Measurements from ENCODE around the gene ARHGAP33.

The ARHGAP33 gene

GRCh38 chr19:35731353-35731752, 44.0 kb upstream of the ARHGAP33 start:
- TF ChIP-seq CTCF (IDR thresholded peaks at IDR 0.05; ENCODE audit: extremely low read depth, missing control alignments) = no peak
- DNase-seq (ENCODE audit: low spot score) = no peak

- peak; percentile 15 for DNase-seq (ENCODE audit: low spot score)
- TF ChIP-seq CTCF (IDR thresholded peaks at IDR 0.05; ENCODE audit: extremely low read depth, missing control alignments) = no peak
Observed at GRCh38 chr19:35731779-35732405, 43.5 kb upstream of the ARHGAP33 start.

- TF ChIP-seq CTCF (IDR thresholded peaks at IDR 0.05; ENCODE audit: extremely low read depth, missing control alignments) = no peak
- DNase-seq (ENCODE audit: low spot score) = no peak
Observed at GRCh38 chr19:35732540-35733179, 42.7 kb upstream of the ARHGAP33 start.

GRCh38 chr19:35733180-35734125, 41.9 kb upstream of the ARHGAP33 start:
- DNase-seq (ENCODE audit: low spot score) = no peak
- TF ChIP-seq CTCF (IDR thresholded peaks at IDR 0.05; ENCODE audit: extremely low read depth, missing control alignments) = no peak

- no peak for TF ChIP-seq CTCF (IDR thresholded peaks at IDR 0.05; ENCODE audit: extremely low read depth, missing control alignments)
- no peak for DNase-seq (ENCODE audit: low spot score)
Observed at GRCh38 chr19:35734273-35734672, 41.1 kb upstream of the ARHGAP33 start.

GRCh38 chr19:35734889-35735288, 40.5 kb upstream of the ARHGAP33 start:
- TF ChIP-seq CTCF (IDR thresholded peaks at IDR 0.05; ENCODE audit: extremely low read depth, missing control alignments) = no peak
- no peak for DNase-seq (ENCODE audit: low spot score)

Data from GM20000 (cell line).